GM18520 (cell line): ENCODE data around the gene CPSF3.

Experiments used
- ATAC-seq: cut with Tn5 transposase; IDR thresholded peaks from one replicate; pipeline ENCODE4 v1.9.1; 2021; ENCODE audit not compliant: unreplicated experiment

Gene CPSF3

GRCh38 chr2:9462886-9463697 is 39.6 kb downstream of the CPSF3 start:
- ATAC-seq, result no peak

- ATAC-seq, result no peak
These were observed 40.2 kb downstream of the CPSF3 start for GRCh38 chr2:9463698-9464034.

- no peak for ATAC-seq
These were observed 41.7 kb downstream of the CPSF3 start for GRCh38 chr2:9465170-9465569.

GRCh38 chr2:9466147-9466683 is 42.8 kb downstream of the CPSF3 start:
- ATAC-seq, result no peak

- ATAC-seq, result no peak
These were observed 44.2 kb downstream of the CPSF3 start for GRCh38 chr2:9467687-9468086.

- no peak for ATAC-seq
These were observed 47.8 kb downstream of the CPSF3 start for GRCh38 chr2:9471206-9471605.

GRCh38 chr2:9472511-9472910 is 49.1 kb downstream of the CPSF3 start:
- no peak for ATAC-seq

- no peak for ATAC-seq
These were observed 50.0 kb downstream of the CPSF3 start for GRCh38 chr2:9473308-9473984.

- no peak for ATAC-seq
These were observed 50.5 kb downstream of the CPSF3 start for GRCh38 chr2:9473985-9474360.

GRCh38 chr2:9474361-9475057 is 51.1 kb downstream of the CPSF3 start, which contains the start of gene IAH1:
IAH1 (plus strand) TSS chr2:9474551; CDS start chr2:9474567, 16 bp downstream.
- ATAC-seq, result peak; percentile 74

- ATAC-seq, result no peak
These were observed 54.5 kb downstream of the CPSF3 start for GRCh38 chr2:9477914-9478313.

- no peak for ATAC-seq
These were observed 55.1 kb downstream of the CPSF3 start for GRCh38 chr2:9478526-9478925.

GRCh38 chr2:9480157-9480556 is 56.7 kb downstream of the CPSF3 start:
- ATAC-seq, result no peak

- no peak for ATAC-seq
These were observed 59.7 kb downstream of the CPSF3 start for GRCh38 chr2:9483107-9483506.

GRCh38 chr2:9484533-9484932 is 61.1 kb downstream of the CPSF3 start:
- ATAC-seq, result no peak

GRCh38 chr2:9488583-9489547 is 65.4 kb downstream of the CPSF3 start:
- ATAC-seq, result no peak

GRCh38 chr2:9490789-9491188 is 67.3 kb downstream of the CPSF3 start:
- ATAC-seq, result no peak

GRCh38 chr2:9492927-9493326 is 69.5 kb downstream of the CPSF3 start:
- no peak for ATAC-seq

- ATAC-seq, result no peak
These were observed 70.0 kb downstream of the CPSF3 start for GRCh38 chr2:9493478-9493877.

GRCh38 chr2:9494081-9494480 is 70.6 kb downstream of the CPSF3 start:
- no peak for ATAC-seq

GRCh38 chr2:9497017-9497416 is 73.6 kb downstream of the CPSF3 start:
- no peak for ATAC-seq
